Measurements from ENCODE around the gene PFKP.
A peak's percentile ranks its signal among the peaks of the same experiment; 100 is the strongest.
"Not testable (repeated sequence)": the region's sequence is repeated elsewhere in the genome, so short reads cannot be mapped to it uniquely, and the experiment has no call there.

Gene PFKP

DNA sequence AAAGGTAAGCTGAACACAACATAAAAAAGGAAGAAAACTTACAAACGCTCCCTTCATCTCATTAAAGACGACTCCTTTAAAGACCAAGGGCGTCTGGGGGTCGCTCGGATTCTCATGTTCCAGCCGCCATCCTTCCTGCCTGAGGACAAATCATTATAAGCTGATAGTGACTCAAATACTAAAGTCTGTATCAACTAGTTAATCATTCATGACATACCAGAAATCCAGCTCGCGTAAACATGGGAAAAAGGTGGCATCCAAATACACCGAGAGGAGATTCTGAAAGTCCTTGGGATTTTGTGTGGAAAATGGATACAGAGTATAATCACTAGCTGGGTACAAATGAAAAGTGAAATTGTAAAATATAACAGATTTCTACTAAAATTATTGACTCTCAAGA is 97.8 kb downstream of the PFKP start:
- no peak overlapping the region for H3K4me3 ChIP-seq (ENCODE audit: low read depth, low read length)
- no peak for DNase-seq (ENCODE audit: low read depth)
- TF ChIP-seq, protein P1, sequence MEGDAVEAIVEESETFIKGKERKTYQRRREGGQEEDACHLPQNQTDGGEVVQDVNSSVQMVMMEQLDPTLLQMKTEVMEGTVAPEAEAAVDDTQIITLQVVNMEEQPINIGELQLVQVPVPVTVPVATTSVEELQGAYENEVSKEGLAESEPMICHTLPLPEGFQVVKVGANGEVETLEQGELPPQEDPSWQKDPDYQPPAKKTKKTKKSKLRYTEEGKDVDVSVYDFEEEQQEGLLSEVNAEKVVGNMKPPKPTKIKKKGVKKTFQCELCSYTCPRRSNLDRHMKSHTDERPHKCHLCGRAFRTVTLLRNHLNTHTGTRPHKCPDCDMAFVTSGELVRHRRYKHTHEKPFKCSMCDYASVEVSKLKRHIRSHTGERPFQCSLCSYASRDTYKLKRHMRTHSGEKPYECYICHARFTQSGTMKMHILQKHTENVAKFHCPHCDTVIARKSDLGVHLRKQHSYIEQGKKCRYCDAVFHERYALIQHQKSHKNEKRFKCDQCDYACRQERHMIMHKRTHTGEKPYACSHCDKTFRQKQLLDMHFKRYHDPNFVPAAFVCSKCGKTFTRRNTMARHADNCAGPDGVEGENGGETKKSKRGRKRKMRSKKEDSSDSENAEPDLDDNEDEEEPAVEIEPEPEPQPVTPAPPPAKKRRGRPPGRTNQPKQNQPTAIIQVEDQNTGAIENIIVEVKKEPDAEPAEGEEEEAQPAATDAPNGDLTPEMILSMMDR (IDR thresholded peaks at IDR 0.05; ENCODE audit: insufficient read depth, low read depth, low read length, missing control alignments), result no peak

DNA sequence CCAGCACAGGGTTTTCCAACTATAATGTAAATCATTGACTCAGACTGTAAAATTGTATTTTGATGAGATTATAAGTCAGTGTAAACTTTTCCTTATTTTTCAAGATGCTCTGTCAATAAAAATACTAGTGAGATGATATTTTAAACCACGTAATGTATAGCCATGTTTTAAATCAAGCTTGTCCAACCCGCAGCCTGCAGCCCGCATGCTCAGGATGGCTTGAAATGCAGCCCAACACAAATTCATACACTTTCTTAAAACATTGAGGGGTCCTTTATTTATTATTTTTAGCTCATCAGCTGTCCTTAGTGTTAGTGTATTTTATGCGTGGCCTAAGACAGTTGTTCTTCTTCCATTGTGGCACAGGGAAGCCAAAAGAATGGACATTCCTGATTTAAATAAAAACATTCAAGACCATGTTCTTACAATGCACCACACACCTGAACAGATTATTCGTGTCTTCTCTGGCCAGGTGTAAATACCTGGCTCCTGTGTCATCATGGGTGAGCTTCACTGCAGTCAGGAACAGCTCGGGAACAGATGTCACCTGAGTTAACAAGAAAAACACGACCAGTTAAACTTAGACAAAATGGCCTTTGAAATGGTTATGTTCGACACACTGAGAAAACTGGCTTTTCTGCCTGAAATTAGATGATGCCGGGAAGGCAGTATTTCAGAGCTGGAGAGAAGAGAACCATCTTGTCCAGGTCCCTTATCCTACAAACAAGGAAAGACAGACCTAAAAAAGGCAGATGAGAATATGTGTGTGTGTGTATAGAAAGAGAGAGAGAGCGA is 99.3 kb downstream of the PFKP start:
- no peak overlapping the region for H3K4me3 ChIP-seq (ENCODE audit: low read depth, low read length)
- DNase-seq (ENCODE audit: low read depth), result no peak
- TF ChIP-seq, protein P1 (IDR thresholded peaks at IDR 0.05; ENCODE audit: insufficient read depth, low read depth, low read length, missing control alignments), result no peak

DNA sequence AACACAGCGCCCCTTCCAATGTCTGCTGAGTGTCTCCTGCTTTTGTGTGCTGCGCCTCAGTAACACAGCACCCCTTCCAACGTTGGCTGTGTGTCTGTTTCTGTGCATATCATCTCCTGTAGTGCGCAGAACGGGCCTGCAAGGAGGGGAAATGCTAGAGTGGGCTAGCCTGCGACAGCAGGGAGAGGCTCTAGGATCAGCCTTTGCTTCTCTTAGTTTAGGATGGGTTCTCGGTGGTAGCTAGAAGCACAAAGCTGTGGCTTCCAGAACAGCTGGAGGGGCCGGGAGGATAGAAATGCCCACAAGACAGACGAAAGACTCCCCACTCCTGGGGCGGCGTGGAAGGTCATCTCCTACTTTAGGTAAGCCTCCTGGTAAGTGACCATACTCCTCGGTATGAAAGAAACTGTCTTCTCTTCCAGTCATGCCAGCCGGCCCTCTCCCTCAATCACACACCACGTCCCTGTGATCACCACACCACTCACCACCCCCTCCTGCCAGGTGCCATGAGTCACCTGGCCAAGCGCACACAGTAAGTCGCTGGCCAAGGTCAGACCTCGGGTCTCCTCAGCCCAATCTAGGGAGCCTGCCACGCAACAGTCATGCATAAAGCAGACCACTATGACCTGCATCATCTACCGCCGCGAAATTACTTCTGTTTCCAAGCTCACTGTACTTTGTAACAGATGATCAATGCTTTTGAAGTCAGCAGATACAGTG is 100.4 kb downstream of the PFKP start:
- TF ChIP-seq, protein P1 (IDR thresholded peaks at IDR 0.05; ENCODE audit: insufficient read depth, low read depth, low read length, missing control alignments), result no peak
- no peak for DNase-seq (ENCODE audit: low read depth)
- H3K4me3 ChIP-seq (ENCODE audit: low read depth, low read length), result no peak overlapping the region

DNA sequence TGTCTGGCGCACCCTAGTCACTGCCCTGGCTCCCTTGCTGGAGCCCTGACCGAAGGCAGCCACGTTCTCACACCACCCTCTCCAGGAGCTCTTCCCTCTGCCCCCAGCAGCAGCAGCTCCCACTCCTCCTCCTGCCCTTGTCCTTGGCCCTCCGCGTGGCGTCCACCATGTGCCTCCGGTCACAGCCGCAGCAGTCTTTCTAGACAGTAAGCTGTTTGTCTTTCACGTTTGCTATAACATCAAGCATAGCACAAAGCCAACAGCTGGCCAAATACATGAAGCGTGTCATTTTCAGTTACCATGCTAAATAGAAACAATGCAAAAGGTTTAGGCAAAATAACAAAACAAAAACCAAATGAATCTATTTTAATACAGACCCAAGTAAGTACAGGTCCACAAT is 101.9 kb downstream of the PFKP start:
- TF ChIP-seq, protein P1 (IDR thresholded peaks at IDR 0.05; ENCODE audit: insufficient read depth, low read depth, low read length, missing control alignments), result no peak
- DNase-seq (ENCODE audit: low read depth), result no peak
- H3K4me3 ChIP-seq (ENCODE audit: low read depth, low read length), result no peak overlapping the region

DNA sequence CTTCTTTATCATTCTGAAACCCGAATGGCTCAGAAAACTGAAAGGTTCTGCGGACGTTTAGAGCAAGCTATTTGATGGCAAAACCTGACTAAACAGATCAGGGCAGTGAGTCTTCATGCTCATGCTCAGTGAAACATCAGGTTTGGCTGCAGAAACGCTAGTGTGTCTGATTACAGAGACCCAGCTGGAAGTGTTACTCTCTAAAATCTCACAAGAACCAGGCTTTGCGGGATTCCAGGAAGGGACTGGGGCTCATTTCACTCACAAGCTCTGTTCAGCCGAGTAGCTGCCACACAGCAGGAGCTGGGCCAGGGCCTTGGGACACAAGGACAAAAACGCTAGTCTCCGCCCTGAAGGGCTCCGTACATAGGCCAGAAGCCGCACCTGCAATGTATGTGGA is 102.3 kb downstream of the PFKP start:
- no peak for DNase-seq (ENCODE audit: low read depth)
- H3K4me3 ChIP-seq (ENCODE audit: low read depth, low read length), result no peak overlapping the region
- TF ChIP-seq, protein P1 (IDR thresholded peaks at IDR 0.05; ENCODE audit: insufficient read depth, low read depth, low read length, missing control alignments), result no peak

DNA sequence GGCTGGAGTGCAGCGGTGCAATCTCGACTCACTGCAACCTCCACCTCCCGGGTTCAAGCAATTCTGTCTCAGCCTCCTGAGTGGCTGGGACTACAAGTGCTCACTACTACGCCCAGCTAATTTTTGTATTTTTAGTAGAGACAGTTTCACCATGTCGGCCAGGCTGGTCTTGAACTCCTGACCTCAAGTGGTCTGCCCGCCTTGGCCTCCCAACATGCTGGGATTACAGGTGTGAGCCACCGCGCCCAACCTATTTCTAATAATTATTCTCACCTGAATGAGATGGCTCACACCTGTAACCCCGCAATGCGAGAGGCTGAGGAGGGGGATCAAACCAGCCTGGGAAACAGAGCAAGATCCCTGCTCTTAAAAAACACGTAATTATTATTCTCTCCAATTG is 104.1 kb downstream of the PFKP start:
- DNase-seq (ENCODE audit: low read depth), result not testable (repeated sequence)
- peak overlapping the region; percentile 77 for H3K4me3 ChIP-seq (ENCODE audit: low read depth, low read length)

DNA sequence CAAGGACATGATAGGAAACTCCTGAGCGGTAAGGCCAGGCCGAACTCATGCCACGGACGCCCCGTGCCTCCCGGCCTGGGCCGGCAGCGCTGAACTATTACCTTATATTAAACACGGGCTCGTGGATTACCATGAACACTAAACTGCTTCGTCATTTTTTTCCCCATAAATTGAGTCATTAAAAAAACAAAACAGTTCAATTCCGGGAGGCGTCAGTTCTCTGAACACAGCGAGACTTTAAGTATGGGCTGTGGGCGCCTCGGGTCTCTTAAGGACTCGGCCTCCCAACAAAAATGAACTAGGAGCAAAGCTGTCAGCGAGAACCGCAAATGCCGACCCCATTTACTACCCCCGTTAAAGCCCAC is 104.7 kb downstream of the PFKP start:
- TF ChIP-seq, protein P1 (IDR thresholded peaks at IDR 0.05; ENCODE audit: insufficient read depth, low read depth, low read length, missing control alignments), result no peak
- DNase-seq (ENCODE audit: low read depth), result no peak
- peak overlapping the region; percentile 77 for H3K4me3 ChIP-seq (ENCODE audit: low read depth, low read length)
